GM18519 (cell line): ENCODE results near the gene CLIC3.

Source experiments
- ATAC-seq: cut with Tn5 transposase; IDR thresholded peaks from one replicate; pipeline ENCODE4 v1.9.1; 2021; ENCODE audit warnings: mild to moderate bottlenecking, moderate library complexity; ENCODE audit not compliant: unreplicated experiment, low FRiP score

Gene CLIC3

GRCh38 chr9:136969774-136970173 is 26.6 kb downstream of the CLIC3 start:
- no peak for ATAC-seq

- no peak for ATAC-seq
Measured at GRCh38 chr9:136969150-136969549, 27.2 kb downstream of the CLIC3 start.

GRCh38 chr9:136968333-136969127 is 27.8 kb downstream of the CLIC3 start:
- ATAC-seq: no peak

- no peak for ATAC-seq
Measured at GRCh38 chr9:136965771-136966484, 30.4 kb downstream of the CLIC3 start.

GRCh38 chr9:136964833-136965422 is 31.4 kb downstream of the CLIC3 start:
- no peak for ATAC-seq

GRCh38 chr9:136964171-136964689 is 32.1 kb downstream of the CLIC3 start:
- no peak for ATAC-seq

GRCh38 chr9:136963751-136964150 is 32.6 kb downstream of the CLIC3 start:
- ATAC-seq: no peak

GRCh38 chr9:136963341-136963740 is 33.0 kb downstream of the CLIC3 start:
- ATAC-seq: no peak

- ATAC-seq: no peak
Measured at GRCh38 chr9:136962701-136963248, 33.6 kb downstream of the CLIC3 start.

GRCh38 chr9:136962163-136962562 is 34.2 kb downstream of the CLIC3 start:
- ATAC-seq: no peak

- no peak for ATAC-seq
Measured at GRCh38 chr9:136961279-136962065, 34.9 kb downstream of the CLIC3 start.

GRCh38 chr9:136960938-136961275 is 35.5 kb downstream of the CLIC3 start:
- ATAC-seq: no peak

- no peak for ATAC-seq
Measured at GRCh38 chr9:136960212-136960937, 36.0 kb downstream of the CLIC3 start.

- ATAC-seq: no peak
Measured at GRCh38 chr9:136958898-136959850, 37.2 kb downstream of the CLIC3 start.

GRCh38 chr9:136958473-136958872 is 37.9 kb downstream of the CLIC3 start:
- ATAC-seq: no peak

GRCh38 chr9:136957901-136958300 is 38.5 kb downstream of the CLIC3 start:
- no peak for ATAC-seq

- no peak for ATAC-seq
Measured at GRCh38 chr9:136957461-136957860, 38.9 kb downstream of the CLIC3 start.

- no peak for ATAC-seq
Measured at GRCh38 chr9:136956604-136957003, 39.8 kb downstream of the CLIC3 start.

- ATAC-seq: no peak
Measured at GRCh38 chr9:136955943-136956335, 40.4 kb downstream of the CLIC3 start.
